HG03520 (cell line): Measurements from ENCODE around the gene CFAP44.
"Not testable (repeated sequence)": the region's sequence is repeated elsewhere in the genome, so short reads cannot be mapped to it uniquely, and the experiment has no call there.

Source experiments
- ATAC-seq: cut with Tn5 transposase; IDR thresholded peaks from one replicate; pipeline ENCODE4 v1.9.1; 2021; ENCODE audit warnings: mild to moderate bottlenecking, moderate library complexity; ENCODE audit not compliant: unreplicated experiment

CFAP44 gene

GRCh38 chr3:113441051-113441770 lies at the start of gene CFAP44:
CFAP44 (minus strand) TSS chr3:113441493; CDS start chr3:113433664, 7,829 bp downstream.
- no peak for ATAC-seq

- ATAC-seq = no peak
Measured at GRCh38 chr3:113485161-113485609, 43.9 kb upstream of the CFAP44 start.

- ATAC-seq = no peak
Measured at GRCh38 chr3:113468539-113468938, 27.2 kb upstream of the CFAP44 start.

GRCh38 chr3:113461488-113461887 lies 20.2 kb upstream of the CFAP44 start:
- no peak for ATAC-seq

GRCh38 chr3:113458554-113458953 lies 17.3 kb upstream of the CFAP44 start:
- not testable (repeated sequence) for ATAC-seq

- no peak for ATAC-seq
Measured at GRCh38 chr3:113455446-113455845, 14.2 kb upstream of the CFAP44 start.

GRCh38 chr3:113454630-113455029 lies 13.3 kb upstream of the CFAP44 start:
- ATAC-seq = no peak

- no peak for ATAC-seq
Measured at GRCh38 chr3:113454057-113454456, 12.8 kb upstream of the CFAP44 start.

- no peak for ATAC-seq
Measured at GRCh38 chr3:113450911-113451310, 9.6 kb upstream of the CFAP44 start.

- ATAC-seq = no peak
Measured at GRCh38 chr3:113439606-113440005, 1.7 kb downstream of the CFAP44 start.

GRCh38 chr3:113438224-113438623 lies 3.1 kb downstream of the CFAP44 start:
- no peak for ATAC-seq

- no peak for ATAC-seq
Measured at GRCh38 chr3:113437411-113437810, 3.9 kb downstream of the CFAP44 start.

GRCh38 chr3:113436809-113437208 lies 4.5 kb downstream of the CFAP44 start:
- no peak for ATAC-seq

GRCh38 chr3:113431811-113432210 lies 9.5 kb downstream of the CFAP44 start:
- ATAC-seq = no peak

- no peak for ATAC-seq
Measured at GRCh38 chr3:113428581-113428980, 12.7 kb downstream of the CFAP44 start.

- no peak for ATAC-seq
Measured at GRCh38 chr3:113423699-113424098, 17.6 kb downstream of the CFAP44 start.

- ATAC-seq = no peak
Measured at GRCh38 chr3:113421082-113421481, 20.2 kb downstream of the CFAP44 start.

GRCh38 chr3:113409676-113410075 lies 31.6 kb downstream of the CFAP44 start:
- ATAC-seq = no peak

GRCh38 chr3:113405180-113405579 lies 36.1 kb downstream of the CFAP44 start:
- no peak for ATAC-seq

- ATAC-seq = no peak
Measured at GRCh38 chr3:113404637-113405036, 36.7 kb downstream of the CFAP44 start.
